MM.1S (cell line): ENCODE results near the gene NEU4.

Experiments
- EZH2 ChIP-seq: fragments of 300-600 bp; sonication (generic); optimal IDR thresholded peaks from 2 replicates; pipeline ENCODE3; 2017; ENCODE audit warnings: low read depth, mild to moderate bottlenecking, antibody characterized with exemption, low read length, mixed read lengths
- EZH2phosphoT487 ChIP-seq: fragments of 300-600 bp; sonication (generic); IDR thresholded peaks from 2 replicates; pipeline ENCODE4 v1.6.1; 2018; ENCODE audit warnings: antibody characterized with exemption, low read length
- TF ChIP-seq, protein P1 (sequence below): fragments of 300-600 bp; sonication (generic); IDR thresholded peaks from 2 replicates; pipeline ENCODE4 v1.5.1; 2016; ENCODE audit warnings: antibody characterized with exemption, low read length, mixed read lengths

DNA sequence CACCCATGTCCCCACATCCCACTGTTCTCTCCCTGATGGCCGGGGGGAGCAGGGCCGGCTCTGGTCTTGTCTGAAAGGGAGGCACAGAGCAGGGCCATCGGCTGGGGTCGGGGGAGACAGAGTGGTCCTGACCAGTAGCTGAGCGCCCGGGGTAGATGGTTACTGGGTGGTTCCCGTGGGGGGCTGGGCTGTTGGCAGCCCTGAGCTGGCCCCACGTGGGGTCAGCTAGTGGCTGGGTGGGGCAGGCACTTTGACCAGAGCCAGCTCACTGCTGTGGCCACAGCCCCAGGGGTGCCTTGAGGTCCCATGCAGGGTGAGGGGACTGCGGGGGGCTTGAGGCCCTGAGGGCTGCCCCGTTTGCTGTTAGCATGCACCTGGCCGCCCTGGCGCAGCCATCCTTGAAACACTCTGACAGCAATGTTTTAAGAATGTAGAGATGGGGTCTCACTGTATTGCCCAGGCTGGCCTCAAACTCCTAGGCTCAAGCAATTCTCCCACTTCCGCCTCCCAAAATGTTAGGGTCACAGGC lies 12.3 kb upstream of the NEU4 start:
- TF ChIP-seq, protein P1, sequence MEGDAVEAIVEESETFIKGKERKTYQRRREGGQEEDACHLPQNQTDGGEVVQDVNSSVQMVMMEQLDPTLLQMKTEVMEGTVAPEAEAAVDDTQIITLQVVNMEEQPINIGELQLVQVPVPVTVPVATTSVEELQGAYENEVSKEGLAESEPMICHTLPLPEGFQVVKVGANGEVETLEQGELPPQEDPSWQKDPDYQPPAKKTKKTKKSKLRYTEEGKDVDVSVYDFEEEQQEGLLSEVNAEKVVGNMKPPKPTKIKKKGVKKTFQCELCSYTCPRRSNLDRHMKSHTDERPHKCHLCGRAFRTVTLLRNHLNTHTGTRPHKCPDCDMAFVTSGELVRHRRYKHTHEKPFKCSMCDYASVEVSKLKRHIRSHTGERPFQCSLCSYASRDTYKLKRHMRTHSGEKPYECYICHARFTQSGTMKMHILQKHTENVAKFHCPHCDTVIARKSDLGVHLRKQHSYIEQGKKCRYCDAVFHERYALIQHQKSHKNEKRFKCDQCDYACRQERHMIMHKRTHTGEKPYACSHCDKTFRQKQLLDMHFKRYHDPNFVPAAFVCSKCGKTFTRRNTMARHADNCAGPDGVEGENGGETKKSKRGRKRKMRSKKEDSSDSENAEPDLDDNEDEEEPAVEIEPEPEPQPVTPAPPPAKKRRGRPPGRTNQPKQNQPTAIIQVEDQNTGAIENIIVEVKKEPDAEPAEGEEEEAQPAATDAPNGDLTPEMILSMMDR = no peak
- no peak for TF ChIP-seq EZH2phosphoT487
- TF ChIP-seq EZH2 = no peak
